Retinal pigment epithelial cell (primary cell): Measurements from ENCODE around the gene AFTPH.

Source experiments
- DNase-seq: peaks from one replicate; pipeline ENCODE4 v3.0.0-alpha.2; 2010; ENCODE audit warnings: low read depth
- H3K4me3 ChIP-seq: 2 replicates; pipeline ENCODE4 v1.5.1; 2011; ENCODE audit warnings: mild to moderate bottlenecking, low read length, control low read depth, moderate library complexity
- CTCF ChIP-seq: conservative IDR thresholded peaks from 2 replicates; pipeline ENCODE4 v1.5.1; 2011; ENCODE audit warnings: low read depth, low read length, control low read depth, inconsistent platforms

AFTPH gene

DNA sequence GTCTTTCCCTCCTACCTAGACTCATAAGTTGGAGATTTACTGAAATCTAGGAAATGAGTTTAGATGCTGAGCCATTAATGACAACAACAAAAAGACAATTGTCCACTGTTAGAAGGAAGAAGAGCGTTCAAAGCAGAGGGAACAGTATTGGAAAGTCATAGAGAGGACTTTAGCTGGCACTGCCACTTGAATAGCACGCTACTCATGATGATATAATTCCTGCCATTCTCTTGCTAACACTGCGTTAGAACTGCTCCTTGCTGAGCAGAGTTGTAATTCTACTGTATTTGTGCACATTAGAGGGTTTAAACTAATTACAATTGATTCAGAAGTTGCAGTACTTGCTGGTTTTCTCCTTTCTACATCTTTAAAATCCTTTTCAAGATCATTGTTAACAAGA lies 9.0 kb upstream of the AFTPH start:
- no peak for DNase-seq
- TF ChIP-seq CTCF, result no peak

DNA sequence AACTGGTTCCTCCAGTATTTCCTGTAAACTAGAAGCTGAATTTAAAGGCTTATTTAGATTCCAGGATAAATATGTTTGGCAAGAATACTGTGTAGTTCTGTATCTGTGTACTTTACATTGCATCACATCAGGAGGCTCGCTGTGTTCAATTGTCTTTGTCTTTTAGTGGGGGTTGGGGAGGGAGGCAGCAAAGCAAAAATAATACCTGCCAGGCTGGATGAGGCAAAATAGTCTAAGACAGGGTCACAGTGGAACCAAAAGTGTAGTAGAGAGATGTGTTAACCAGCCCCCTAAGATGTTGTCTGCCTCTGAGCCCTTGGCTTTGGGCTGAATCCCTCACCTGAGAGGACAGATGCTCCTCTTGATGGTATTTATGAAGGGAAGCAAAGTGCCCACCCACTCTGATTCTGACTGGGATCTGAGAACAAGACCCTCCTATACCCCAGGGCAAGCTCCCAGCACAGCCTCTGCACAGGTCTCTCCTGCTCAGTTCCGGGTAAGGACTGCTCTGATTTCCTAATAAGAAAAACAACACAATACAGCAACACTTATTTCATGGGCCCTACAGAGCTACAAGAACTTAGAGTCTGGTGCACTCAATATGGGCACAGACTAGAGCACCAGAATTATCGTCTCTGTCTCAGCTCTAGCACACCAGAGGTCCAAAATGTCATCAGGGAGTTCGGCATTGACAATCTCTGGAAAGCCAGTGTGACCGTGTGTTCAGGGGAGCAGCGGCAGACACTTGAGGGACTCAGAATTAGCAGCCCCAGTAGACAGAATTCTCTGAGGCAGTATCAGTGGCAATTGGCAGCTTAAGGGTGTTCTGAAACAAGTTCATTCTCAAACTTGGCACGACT lies 7.2 kb upstream of the AFTPH start:
- H3K4me3 ChIP-seq, result no peak overlapping the region
- no peak for TF ChIP-seq CTCF
- DNase-seq, result no peak

More for the DNA sequence above, 9.0 kb upstream of the AFTPH start:
- H3K4me3 ChIP-seq, result no peak overlapping the region

DNA sequence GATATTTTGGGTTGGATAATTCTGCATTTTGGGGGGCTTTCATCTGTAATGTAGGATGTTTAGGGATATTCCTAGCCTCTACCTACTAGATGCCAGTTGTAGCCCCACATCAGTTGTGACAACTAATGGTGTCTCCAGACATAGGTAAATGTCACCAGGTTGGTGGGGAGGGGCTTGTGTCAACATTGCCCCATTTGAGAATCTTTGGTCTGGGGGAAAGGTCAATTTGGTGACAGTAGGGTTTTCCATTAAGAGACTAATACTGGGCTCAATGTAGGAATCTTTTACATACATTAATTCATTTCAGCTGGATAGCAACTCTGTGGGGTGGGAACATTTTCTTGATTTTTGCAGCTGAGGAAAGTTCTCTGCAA lies 6.6 kb upstream of the AFTPH start:
- TF ChIP-seq CTCF, result no peak
- DNase-seq, result no peak
- H3K4me3 ChIP-seq, result no peak overlapping the region

DNA sequence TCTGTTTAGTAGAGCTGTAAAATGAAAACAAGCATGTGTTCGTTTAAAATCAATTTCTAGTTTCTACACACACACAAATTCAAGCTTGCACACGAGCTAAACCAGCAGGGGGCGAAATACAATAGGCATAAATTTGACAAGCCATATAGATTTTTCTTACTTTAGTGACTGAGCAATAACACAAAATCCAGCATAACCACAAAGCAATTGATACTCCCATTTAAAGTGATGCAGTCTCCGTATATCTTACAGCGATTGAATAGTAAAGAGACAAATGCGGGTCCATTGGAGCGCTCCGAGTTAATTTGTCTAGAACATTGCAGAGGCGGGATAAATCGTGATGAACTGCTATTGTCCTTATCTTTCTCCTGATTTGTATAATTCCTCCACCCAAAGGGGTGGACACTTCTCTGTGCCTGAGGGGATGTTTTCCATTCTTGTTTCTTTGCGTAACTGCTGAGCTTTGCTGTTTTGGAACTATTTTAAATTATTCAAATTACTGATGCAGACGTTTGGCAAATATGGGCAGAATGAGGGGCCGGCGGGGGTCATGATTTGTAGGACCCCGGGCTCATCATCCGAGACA lies 1.2 kb upstream of the AFTPH start:
- peak; percentile 37 for DNase-seq
- H3K4me3 ChIP-seq, result peak overlapping the region; percentile 81
- peak; percentile 88 for TF ChIP-seq CTCF

GRCh38 chr2:64524604-64525316 lies 632 bp downstream of the AFTPH start:
- peak overlapping the region; percentile 81 for H3K4me3 ChIP-seq
- DNase-seq, result no peak
- no peak for TF ChIP-seq CTCF

DNA sequence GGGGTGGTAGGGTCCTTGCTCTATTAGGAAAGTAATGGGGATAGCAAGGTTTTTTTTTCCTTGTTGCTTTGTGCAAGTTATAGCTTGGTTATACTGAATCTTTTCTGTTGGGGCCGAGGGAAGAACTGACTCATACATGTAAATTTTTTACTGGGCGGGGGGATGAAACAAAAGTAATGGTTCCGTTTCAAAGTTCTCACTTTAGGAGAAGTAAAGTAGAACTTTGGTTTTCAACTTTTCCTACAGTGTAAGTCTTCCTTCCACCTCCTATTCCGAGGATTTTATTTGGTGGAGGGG lies 1.1 kb downstream of the AFTPH start:
- TF ChIP-seq CTCF, result no peak
- DNase-seq, result no peak
- H3K4me3 ChIP-seq, result peak overlapping the region; percentile 81
